Activated naive CD4-positive, alpha-beta T cell treated with anti-CD3 and anti-CD28 coated beads, Interleukin-2, amount 50 U/mL, for 24 hours (primary cell): ENCODE results near the gene NT5DC2.
A peak's percentile ranks its signal among the peaks of the same experiment; 100 is the strongest.

Experiments used
- H3K27ac Mint-ChIP-seq: one replicate; pipeline ENCODE4 v1.8.0; 2021; ENCODE audit warnings: mild to moderate bottlenecking, mixed read lengths
- H3K27me3 Mint-ChIP-seq: one replicate; pipeline ENCODE4 v1.8.0; 2021; ENCODE audit warnings: mixed read lengths
- H3K36me3 Mint-ChIP-seq: one replicate; pipeline ENCODE4 v1.8.0; 2021; ENCODE audit warnings: mixed read lengths
- H3K4me1 Mint-ChIP-seq: one replicate; pipeline ENCODE4 v1.8.0; 2021; ENCODE audit warnings: mixed read lengths
- H3K4me3 Mint-ChIP-seq: one replicate; pipeline ENCODE4 v1.8.0; 2021; ENCODE audit warnings: mild to moderate bottlenecking, mixed read lengths
- H3K9me3 Mint-ChIP-seq: one replicate; pipeline ENCODE4 v1.8.0; 2021; ENCODE audit warnings: mixed read lengths

Gene NT5DC2

GRCh38 chr3:52490939-52491526 lies 42.6 kb downstream of the NT5DC2 start:
- H3K4me1 Mint-ChIP-seq, result no peaks in the 10 kb centered on the region
- no peak overlapping the region for H3K27ac Mint-ChIP-seq
- peaks cover 2% of the 10 kb centered on the region for H3K36me3 Mint-ChIP-seq
- no peaks in the 10 kb centered on the region for H3K9me3 Mint-ChIP-seq
- no peaks in the 10 kb centered on the region for H3K27me3 Mint-ChIP-seq
- H3K4me3 Mint-ChIP-seq, result no peak overlapping the region

DNA sequence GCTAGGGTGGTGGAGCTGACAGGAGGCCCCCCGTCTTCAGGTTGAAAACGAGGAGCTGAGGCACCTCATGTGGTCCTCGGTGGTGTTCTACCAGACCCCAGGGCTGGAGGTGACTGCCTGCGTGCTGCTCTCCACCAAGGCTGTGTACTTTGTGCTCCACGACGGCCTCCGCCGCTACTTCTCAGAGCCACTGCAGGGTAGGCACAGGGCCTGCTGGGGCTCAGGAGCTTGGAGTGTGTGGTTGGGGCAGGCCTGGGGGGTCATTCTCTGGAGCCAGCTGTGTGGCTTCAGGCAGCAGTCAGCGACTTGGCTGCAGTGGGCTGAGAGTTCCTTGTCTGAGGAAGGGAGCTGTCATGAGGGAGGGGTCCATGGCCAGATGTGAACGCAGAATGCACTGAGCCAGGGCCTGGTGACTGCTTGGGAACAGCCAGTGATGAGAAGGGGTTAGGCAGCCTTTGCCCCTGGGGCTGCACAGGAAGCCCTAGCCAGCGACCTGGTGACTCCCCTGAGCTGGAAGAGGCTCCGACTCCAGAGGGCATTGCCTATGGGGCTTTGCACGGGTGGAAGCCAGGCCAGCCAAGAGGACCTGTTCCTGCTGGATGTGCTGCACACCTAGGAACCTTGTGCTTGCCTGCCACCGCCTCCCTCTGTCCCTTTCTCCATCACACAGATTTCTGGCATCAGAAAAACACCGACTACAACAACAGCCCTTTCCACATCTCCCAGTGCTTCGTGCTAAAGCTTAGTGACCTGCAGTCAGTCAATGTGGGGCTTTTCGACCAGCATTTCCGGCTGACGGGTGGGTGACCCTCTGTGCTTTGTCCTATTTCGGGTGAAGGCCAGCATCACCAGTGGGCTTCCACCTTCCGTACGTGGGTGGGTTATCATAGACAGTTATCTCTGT lies 43.4 kb downstream of the NT5DC2 start:
- peaks cover 2% of the 10 kb centered on the region for H3K36me3 Mint-ChIP-seq
- H3K4me3 Mint-ChIP-seq, result no peak overlapping the region
- H3K4me1 Mint-ChIP-seq, result no peaks in the 10 kb centered on the region
- no peaks in the 10 kb centered on the region for H3K9me3 Mint-ChIP-seq
- no peaks in the 10 kb centered on the region for H3K27me3 Mint-ChIP-seq
- H3K27ac Mint-ChIP-seq, result no peak overlapping the region

DNA sequence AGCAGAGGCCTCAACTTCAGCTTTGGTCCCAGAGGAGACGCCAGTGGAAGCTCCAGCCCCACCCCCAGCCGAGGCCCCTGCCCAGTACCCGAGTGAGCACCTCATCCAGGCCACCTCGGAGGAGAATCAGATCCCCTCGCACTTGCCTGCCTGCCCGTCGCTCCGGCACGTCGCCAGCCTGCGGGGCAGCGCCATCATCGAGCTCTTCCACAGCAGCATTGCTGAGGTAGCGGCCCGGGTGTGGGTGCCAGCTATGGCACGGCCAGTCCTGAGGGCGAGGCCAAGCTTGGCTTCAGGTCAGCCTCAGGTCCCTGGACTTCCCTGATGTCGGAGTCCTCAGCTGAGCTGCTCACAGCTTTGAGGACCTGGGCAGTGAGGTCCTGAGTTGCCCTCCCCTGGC lies 44.2 kb downstream of the NT5DC2 start:
- Mint-ChIP-seq H3K4me3 (no peak overlapping the region), H3K4me1 (no peaks in the 10 kb centered on the region), H3K27me3 (no peaks in the 10 kb centered on the region), H3K36me3 (peaks cover 2% of the 10 kb centered on the region), H3K27ac (no peak overlapping the region), H3K9me3 (no peaks in the 10 kb centered on the region)

GRCh38 chr3:52488746-52489145 lies 44.9 kb downstream of the NT5DC2 start:
- Mint-ChIP-seq H3K4me3 (no peak overlapping the region), H3K4me1 (no peaks in the 10 kb centered on the region), H3K27ac (no peak overlapping the region), H3K9me3 (no peaks in the 10 kb centered on the region), H3K27me3 (no peaks in the 10 kb centered on the region), H3K36me3 (peaks cover 2% of the 10 kb centered on the region)

- Mint-ChIP-seq H3K27ac (no peak overlapping the region), H3K36me3 (peaks cover 2% of the 10 kb centered on the region), H3K9me3 (no peaks in the 10 kb centered on the region), H3K4me3 (no peak overlapping the region), H3K27me3 (no peaks in the 10 kb centered on the region), H3K4me1 (no peaks in the 10 kb centered on the region)
Observed at GRCh38 chr3:52487788-52488691, 45.6 kb downstream of the NT5DC2 start.

DNA sequence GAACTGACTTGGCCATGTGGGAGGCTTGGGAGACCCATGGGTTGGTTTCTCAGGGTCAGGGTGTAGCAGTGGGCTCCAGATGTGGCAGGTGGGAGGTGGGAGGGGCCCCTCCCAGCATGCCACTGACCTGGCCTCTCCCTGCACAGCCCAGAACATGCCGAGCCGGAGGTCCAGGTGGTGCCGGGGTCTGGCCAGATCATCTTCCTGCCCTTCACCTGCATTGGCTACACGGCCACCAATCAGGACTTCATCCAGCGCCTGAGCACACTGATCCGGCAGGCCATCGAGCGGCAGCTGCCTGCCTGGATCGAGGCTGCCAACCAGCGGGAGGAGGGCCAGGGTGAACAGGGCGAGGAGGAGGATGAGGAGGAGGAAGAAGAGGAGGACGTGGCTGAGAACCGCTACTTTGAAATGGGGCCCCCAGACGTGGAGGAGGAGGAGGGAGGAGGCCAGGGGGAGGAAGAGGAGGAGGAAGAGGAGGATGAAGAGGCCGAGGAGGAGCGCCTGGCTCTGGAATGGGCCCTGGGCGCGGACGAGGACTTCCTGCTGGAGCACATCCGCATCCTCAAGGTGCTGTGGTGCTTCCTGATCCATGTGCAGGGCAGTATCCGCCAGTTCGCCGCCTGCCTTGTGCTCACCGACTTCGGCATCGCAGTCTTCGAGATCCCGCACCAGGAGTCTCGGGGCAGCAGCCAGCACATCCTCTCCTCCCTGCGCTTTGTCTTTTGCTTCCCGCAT lies 46.4 kb downstream of the NT5DC2 start:
- Mint-ChIP-seq H3K4me3 (no peak overlapping the region), H3K4me1 (no peaks in the 10 kb centered on the region), H3K27ac (no peak overlapping the region), H3K36me3 (peaks cover 2% of the 10 kb centered on the region), H3K9me3 (no peaks in the 10 kb centered on the region), H3K27me3 (no peaks in the 10 kb centered on the region)

DNA sequence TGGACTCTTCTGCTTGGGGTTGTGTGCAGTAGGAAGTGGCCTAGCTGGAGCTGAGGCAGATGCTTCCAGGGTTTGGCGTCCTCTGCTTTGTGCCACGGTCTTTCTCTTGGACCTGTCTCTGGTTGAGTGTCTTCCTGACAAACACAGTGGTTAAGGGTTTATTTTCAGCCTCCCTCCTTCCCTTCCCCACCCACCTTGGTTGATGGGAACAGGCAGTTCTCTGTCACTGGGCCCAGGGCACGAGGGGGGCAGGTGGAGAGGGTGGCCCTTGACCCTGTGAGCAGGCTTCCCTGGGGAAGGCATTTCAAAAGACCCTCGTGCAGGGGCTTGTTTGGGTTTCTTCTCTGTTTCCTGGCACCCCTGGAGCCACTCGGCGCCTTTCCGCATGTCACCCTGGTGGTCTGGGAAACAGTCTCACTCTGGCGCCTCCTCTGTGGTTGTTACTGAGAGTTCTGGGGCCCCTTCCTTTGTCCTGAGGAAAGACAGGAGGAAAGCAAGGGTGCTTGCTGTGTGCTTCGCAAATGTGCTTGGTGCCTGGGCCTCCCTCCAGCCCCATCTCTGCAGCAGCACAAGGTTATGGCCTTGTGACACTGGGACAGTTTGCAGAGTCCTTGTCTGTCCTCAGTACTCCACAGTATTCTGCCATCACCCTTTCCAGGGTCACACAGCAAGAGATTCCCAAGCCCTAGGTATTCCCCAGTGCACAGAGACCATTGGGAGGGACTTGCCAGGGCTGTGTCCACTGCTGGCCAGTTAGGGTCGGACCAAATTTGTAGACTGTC lies 48.8 kb downstream of the NT5DC2 start:
- Mint-ChIP-seq H3K4me3 (no peak overlapping the region), H3K27ac (peak overlapping the region; percentile 70), H3K36me3 (peaks cover 5% of the 10 kb centered on the region), H3K4me1 (no peaks in the 10 kb centered on the region), H3K27me3 (no peaks in the 10 kb centered on the region), H3K9me3 (no peaks in the 10 kb centered on the region)

DNA sequence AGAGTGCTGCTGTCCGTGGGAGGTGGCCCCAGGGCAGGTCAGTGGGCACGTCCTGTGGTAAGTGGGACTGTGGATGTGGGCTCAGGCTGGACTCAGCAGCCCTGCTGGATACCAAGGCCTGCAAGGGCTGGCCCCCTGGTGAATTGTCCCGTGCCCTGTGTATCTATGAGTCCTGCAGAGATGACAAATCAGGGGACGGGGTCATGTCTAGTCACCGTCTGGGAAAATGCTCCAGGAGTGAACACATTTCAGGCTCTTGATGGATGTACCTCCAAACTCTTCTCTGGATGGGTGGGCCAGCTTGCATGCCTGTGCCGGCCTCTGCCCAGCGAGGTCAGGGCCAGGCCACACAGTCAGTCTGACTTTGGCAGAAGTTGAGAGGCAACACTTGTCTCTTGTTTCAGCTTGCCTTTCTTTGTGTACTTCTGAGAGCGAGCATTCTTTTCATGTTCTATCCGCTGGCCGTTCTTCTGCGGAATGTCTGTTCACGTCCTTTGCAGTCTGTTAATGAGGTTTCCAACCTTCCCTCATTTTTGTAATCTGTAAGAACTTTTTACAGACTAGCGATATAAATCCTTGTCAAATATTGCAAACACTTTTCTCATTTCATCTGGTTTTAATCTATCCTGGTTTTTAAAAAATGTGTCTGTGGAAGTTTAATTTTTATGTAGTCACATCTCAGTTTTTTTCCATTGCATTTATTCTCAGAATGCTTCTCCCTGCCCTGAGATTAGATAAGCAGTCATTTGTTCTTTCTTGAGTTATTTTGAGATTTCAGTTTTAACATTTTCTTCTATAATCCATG lies 49.9 kb downstream of the NT5DC2 start:
- H3K9me3 Mint-ChIP-seq, result no peaks in the 10 kb centered on the region
- no peaks in the 10 kb centered on the region for H3K4me1 Mint-ChIP-seq
- no peaks in the 10 kb centered on the region for H3K27me3 Mint-ChIP-seq
- no peak overlapping the region for H3K27ac Mint-ChIP-seq
- H3K36me3 Mint-ChIP-seq, result peaks cover 8% of the 10 kb centered on the region
- H3K4me3 Mint-ChIP-seq, result no peak overlapping the region

DNA sequence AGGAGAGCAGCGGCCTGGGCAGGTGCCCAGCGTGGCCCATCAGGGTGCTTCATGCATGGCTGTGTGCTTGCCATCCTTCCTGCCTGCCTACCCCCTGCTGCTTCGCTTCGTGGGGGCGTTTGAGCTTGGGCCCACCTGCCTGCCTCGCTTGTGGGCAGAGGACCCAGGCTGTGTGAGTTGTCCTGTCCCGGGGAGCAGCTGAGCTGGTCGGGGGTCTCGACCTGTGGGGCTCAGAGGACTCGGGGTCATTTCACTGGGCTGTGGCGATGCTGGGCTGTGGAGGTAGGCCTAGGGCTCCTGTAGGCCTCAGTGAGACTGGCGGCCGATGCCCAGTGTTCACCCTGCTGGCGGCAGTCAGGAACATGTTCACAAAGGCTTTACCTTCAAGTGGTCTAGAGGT lies 50.6 kb downstream of the NT5DC2 start:
- Mint-ChIP-seq H3K36me3 (peaks cover 8% of the 10 kb centered on the region), H3K4me3 (no peak overlapping the region), H3K4me1 (no peaks in the 10 kb centered on the region), H3K27me3 (no peaks in the 10 kb centered on the region), H3K9me3 (no peaks in the 10 kb centered on the region), H3K27ac (no peak overlapping the region)

GRCh38 chr3:52481819-52482521 lies 51.7 kb downstream of the NT5DC2 start:
- Mint-ChIP-seq H3K36me3 (peaks cover 6% of the 10 kb centered on the region), H3K9me3 (no peaks in the 10 kb centered on the region), H3K27ac (no peak overlapping the region), H3K4me1 (no peaks in the 10 kb centered on the region), H3K4me3 (no peak overlapping the region), H3K27me3 (no peaks in the 10 kb centered on the region)

DNA sequence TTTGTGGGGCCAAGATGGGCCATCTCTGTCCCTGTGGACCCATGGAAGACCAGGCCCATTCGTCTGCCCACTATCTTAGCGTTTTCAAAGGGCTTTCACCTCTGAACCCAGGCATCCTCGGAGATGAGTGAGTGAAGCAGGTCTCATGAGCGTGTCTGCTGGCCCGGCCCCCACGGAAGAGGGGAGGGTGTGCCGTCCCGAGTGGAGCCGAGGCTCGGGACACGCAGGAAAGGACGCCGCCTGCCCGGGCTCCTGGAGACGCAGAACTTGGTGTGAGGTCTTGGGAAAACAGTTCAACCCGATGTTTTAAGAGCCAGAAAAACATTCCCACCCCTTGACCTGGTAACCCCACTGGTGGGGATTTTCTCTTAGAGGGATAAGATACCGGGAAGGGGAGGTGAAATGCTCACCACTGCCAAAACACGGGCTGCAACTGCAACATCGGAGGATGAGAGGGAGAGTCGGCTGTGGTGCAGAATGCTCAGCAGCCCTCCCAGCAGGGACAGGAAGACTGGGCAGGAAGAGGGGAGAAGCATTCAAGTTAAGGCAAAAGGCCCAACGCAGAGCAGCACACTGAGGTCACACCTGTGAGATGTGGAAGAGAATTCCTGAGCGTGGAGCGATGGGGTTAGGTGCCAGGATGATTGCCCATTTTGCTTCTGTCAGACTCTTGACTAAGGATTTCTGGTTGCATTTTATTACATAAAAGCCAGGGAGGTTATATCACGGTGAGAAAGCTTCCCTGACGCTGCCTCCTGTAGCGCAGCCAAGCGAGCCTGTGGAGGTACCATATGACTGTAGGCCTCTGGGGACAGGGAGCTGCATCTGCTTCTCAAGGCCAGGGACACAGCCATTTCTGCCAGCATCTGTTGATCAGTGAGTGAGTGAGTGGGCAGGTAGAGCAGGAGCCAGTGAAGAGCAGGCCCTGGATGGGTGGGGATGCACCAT lies 52.6 kb downstream of the NT5DC2 start:
- no peaks in the 10 kb centered on the region for H3K9me3 Mint-ChIP-seq
- no peak overlapping the region for H3K27ac Mint-ChIP-seq
- H3K27me3 Mint-ChIP-seq, result no peaks in the 10 kb centered on the region
- peaks cover 6% of the 10 kb centered on the region for H3K36me3 Mint-ChIP-seq
- H3K4me3 Mint-ChIP-seq, result no peak overlapping the region
- no peaks in the 10 kb centered on the region for H3K4me1 Mint-ChIP-seq

DNA sequence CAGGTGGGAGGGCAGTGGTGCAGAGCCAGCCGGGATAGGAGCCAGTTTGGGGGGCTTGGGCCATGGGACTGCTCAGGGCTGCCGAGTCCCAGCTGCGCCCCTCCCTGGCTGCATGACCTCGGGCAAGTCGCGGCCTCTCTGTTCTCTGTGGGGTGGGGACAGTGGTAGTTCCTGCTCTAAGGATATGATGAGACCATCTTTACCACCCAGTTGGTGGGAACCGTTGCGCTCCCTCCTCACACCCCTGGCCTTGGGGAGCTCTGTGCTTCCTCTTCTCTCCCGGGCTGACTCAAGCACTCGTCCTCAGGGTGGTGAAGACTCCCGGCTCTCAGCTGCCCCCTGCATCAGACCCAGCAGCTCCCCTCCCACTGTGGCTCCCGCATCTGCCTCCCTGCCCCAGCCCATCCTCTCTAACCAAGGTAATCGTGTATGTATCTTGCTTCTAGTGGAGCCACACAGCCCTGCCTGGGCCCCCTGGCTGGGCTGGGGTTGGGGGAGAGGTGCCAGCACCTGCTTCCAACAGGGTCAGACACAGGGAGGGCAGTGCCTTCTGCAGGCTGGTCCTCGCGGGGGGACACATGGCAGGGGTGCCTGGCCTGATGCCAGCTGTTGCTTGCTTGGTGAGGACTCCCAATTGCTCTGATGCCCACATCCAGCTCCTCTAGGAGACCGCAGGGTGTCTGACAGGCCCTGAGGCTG lies 53.6 kb downstream of the NT5DC2 start:
- no peaks in the 10 kb centered on the region for H3K27me3 Mint-ChIP-seq
- H3K4me3 Mint-ChIP-seq, result no peak overlapping the region
- H3K27ac Mint-ChIP-seq, result no peak overlapping the region
- no peaks in the 10 kb centered on the region for H3K9me3 Mint-ChIP-seq
- no peaks in the 10 kb centered on the region for H3K4me1 Mint-ChIP-seq
- H3K36me3 Mint-ChIP-seq, result peaks cover 6% of the 10 kb centered on the region
